Measurements from ENCODE around the gene ALKBH5. TPM values are rescaled to one million over a fixed set of nuclear protein-coding genes. Genes with fewer than 3 reads are reported as not detected.

The ALKBH5 gene
- total RNA-seq = 52.3 TPM

GRCh38 chr17:18183334-18184142 lies at the start of gene ALKBH5:
Gene ALKBH5 (plus strand): TSS chr17:18183828. CDS start chr17:18184244, 416 bp downstream.

GRCh38 chr17:18225121-18225641 lies 41.6 kb downstream of the ALKBH5 start, which contains the start of gene LLGL1:
Gene LLGL1 (plus strand): TSS chr17:18225635. CDS start chr17:18225683, 48 bp downstream.

GRCh38 chr17:18258356-18259038 lies 74.9 kb downstream of the ALKBH5 start, which contains the start of gene FLII:
Gene FLII (minus strand): TSS chr17:18258738. CDS start chr17:18258690, 48 bp downstream.

Other genes starting within 250 kb of the ALKBH5 start
- 49.1 TPM for gene TOM1L2, start 211.4 kb upstream of the ALKBH5 start, total RNA-seq
- gene DRC3, start 211.0 kb upstream of the ALKBH5 start, total RNA-seq = 5.0 TPM
- 49.5 TPM for gene ATPAF2, start 144.7 kb upstream of the ALKBH5 start, total RNA-seq
- gene GID4, start 144.4 kb upstream of the ALKBH5 start, total RNA-seq = 8.8 TPM
- 26.3 TPM for gene DRG2, start 95.9 kb upstream of the ALKBH5 start, total RNA-seq
- 9.4 TPM for gene MYO15A, start 75.1 kb upstream of the ALKBH5 start, total RNA-seq
- gene LLGL1, start 41.8 kb downstream of the ALKBH5 start, total RNA-seq = 43.2 TPM
- 91.1 TPM for gene FLII, start 74.9 kb downstream of the ALKBH5 start, total RNA-seq
- 30.7 TPM for gene MIEF2, start 76.8 kb downstream of the ALKBH5 start, total RNA-seq
- gene TOP3A, start 131.2 kb downstream of the ALKBH5 start, total RNA-seq = 74.2 TPM
- gene SMCR8, start 131.5 kb downstream of the ALKBH5 start, total RNA-seq = 15.0 TPM
- gene SHMT1, start 179.7 kb downstream of the ALKBH5 start, total RNA-seq = 7.2 TPM
- gene EVPLL, start 193.9 kb downstream of the ALKBH5 start, total RNA-seq = not detected